Stomach (tissue), 4 donors: Measurements from ENCODE around the gene PCDH17.

Source experiments
- CTCF ChIP-seq, 7 experiments: fragments of 450-650 bp in 4 of 7; fragments of 200-600 bp in 3 of 7; sonication (generic) in 3 of 7; IDR thresholded peaks; one replicate each; pipeline ENCODE4 v1.5.1; 2016 to 2019; ENCODE audit warnings: antibody characterized with exemption in 7 of 7, control low read depth in 2 of 7, mild to moderate bottlenecking in 1 of 7
- POLR2A ChIP-seq, 4 donors: fragments of 450-650 bp; IDR thresholded peaks; one replicate each; pipeline ENCODE4 v1.6.1; 2016; ENCODE audit warnings: antibody characterized with exemption in 4 of 4, control low read depth in 2 of 4, mild to moderate bottlenecking in 1 of 4, moderate library complexity in 1 of 4
- POLR2AphosphoS5 ChIP-seq, 3 donors: sonication (generic); formaldehyde crosslinking; IDR thresholded peaks; one replicate each; pipeline ENCODE4 v1.6.1; 2016; ENCODE audit warnings: antibody characterized with exemption in 3 of 3

GRCh38 chr13:57588639-57589038 is 42.9 kb upstream of the PCDH17 start:
- TF ChIP-seq POLR2AphosphoS5 (IDR thresholded peaks at IDR 0.05) (no peak), CTCF (IDR thresholded peaks at IDR 0.05) (no peak), POLR2A (IDR thresholded peaks at IDR 0.05) (no peak)
